Pancreas (tissue), 10 donors: Measurements from ENCODE around the gene C4B. TPM values are rescaled to one million over a fixed set of nuclear protein-coding genes. Genes with fewer than 3 reads are reported as not detected.
A peak's percentile ranks its signal among the peaks of the same experiment; 100 is the strongest.
"Not testable (repeated sequence)": the region's sequence is repeated elsewhere in the genome, so short reads cannot be mapped to it uniquely, and the experiment has no call there.

Source experiments
- ATAC-seq, 4 donors: fragments of 200-7000 bp; cut with Tn5 transposase; one replicate each; pipeline versions ENCODE4 v1.8.0 to v1.9.1; 2020; ENCODE audit warnings: mild to moderate bottlenecking in 4 of 4, moderate library complexity in 4 of 4
- DNase-seq, 6 donors: peaks; one replicate each; pipeline ENCODE4 v3.0.0-alpha.2; 2020
- FAIRE-seq: peaks from 2 replicates; lab custom pipeline; 2012; peaks lifted over from hg19 to GRCh38; lab: Jason Lieb, UNC
- H3K27ac ChIP-seq, 4 donors: fragments of 200-600 bp; sonication (generic); 1 replicate in 3 of 4; 2 replicates in 1 of 4; pipeline versions ENCODE4 v1.5.0 to v1.8.0; 2020
- H3K27me3 ChIP-seq, 4 donors: fragments of 200-600 bp; one replicate each; pipeline ENCODE4 v1.8.0; 2021
- H3K36me3 ChIP-seq, 3 donors: fragments of 200-600 bp; sonication (generic) in 1 of 3; one replicate each; pipeline versions ENCODE4 v1.5.0 to v1.8.0; 2020 to 2021
- H3K4me1 ChIP-seq, 3 donors: fragments of 200-600 bp; one replicate each; pipeline ENCODE4 v1.8.0; 2021
- H3K4me3 ChIP-seq, 4 donors: fragments of 200-600 bp; sonication (generic) in 2 of 4; one replicate each; pipeline versions ENCODE4 v1.5.0 to v1.8.0; 2020 to 2021
- H3K9me3 ChIP-seq, 4 donors: fragments of 200-600 bp; one replicate each; pipeline ENCODE4 v1.8.0; 2021
- WGBS, 2 donors: extraction: QIAGEN DNeasy Blood & Tissue Kit; methylation state at CpG; one replicate each; pipeline ENCODE4 v1.1.7; 2013; 5-methylcytosine and 5-hydroxymethylcytosine counted together
- intact Hi-C, 3 donors: fragments of 100-400 bp; cut with DNase I; formaldehyde crosslinking; loops; one replicate each; pipeline versions ENCODE4 v1.11.1 to v1.14.2; 2022
- polyA plus RNA-seq, 2 donors: library from polyadenylated mRNA; stranded (reverse); fragments of 200-250 nt; gene quantifications; one replicate each; pipeline ENCODE4 v1.2.3, GENCODE V29; 2013
- total RNA-seq, 6 donors: library from RNA; stranded (reverse); fragmentation: NEBNext Ultra II Directional in 4 of 6; extraction: Animal tissue kit (Norgen Biotek cat#: 25700) in 4 of 6; gene quantifications; one replicate each; pipeline versions ENCODE4 v1.2.1 to v1.2.4, GENCODE V29; 2021 to 2023
- donor health status: healthy with polysubstance abuse.
- donor health status: DM: no; HTN: no; CAD: no; lungs with moderate emphysema.
- donor health status: DM: no; HTN: no; CAD: no.
- donor health status: control.
- donor health status: control.
- donor health status: Bipolar disorder and iron deficiency.
- donor health status: DM: yes; HTN: yes; CAD: no.
- donor health status: DM: no; HTN: no; CAD: no.
- donor health status: DM: no; HTN: no; CAD: no.
- donor health status: DM: yes; HTN: yes; CAD: no.

The C4B gene
- total and polyA plus RNA-seq, 8 donors: 15.3 to 665 (median 141) TPM

DNA sequence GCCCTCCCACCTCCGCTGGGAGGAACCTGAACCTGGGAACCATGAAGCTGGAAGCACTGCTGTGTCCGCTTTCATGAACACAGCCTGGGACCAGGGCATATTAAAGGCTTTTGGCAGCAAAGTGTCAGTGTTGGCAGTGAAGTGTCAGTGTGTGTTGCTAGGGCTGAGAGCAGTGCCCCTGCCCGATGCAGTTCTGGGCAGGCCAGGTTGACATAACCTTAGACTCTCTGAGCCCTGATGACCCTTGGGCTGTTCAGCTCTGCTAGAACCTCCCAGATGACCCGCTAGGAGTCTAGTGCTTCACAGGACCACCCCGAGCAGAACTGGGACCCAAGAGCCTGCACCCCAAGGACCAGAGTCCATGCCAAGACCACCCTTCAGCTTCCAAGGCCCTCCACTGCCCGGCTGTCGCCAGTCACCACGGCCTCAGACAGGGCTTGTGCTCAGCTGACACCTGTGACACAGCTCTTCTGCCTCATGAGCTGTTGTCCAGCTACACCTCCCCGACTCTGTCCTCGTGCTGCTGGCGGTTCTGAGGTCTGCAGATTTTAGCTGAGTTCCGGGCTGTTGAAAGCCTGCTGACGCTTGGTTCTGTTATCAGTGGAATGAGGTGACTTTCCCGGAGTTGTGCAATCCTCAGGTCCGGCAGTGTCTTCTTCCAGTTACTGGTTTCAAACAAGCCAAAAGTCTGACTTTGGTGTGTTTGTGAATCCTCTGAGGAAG is 11.9 kb upstream of the C4B start:
- H3K27me3 ChIP-seq, DNase-seq, H3K27ac ChIP-seq, intact Hi-C loops, FAIRE-seq, H3K36me3 ChIP-seq, H3K4me1 ChIP-seq, H3K4me3 ChIP-seq, H3K9me3 ChIP-seq: not testable (repeated sequence)
- ATAC-seq: peak in 3 of 4 donors; percentile 35 to 43 (median 38)
- WGBS, 2 donors: no CpG with 5 or more reads among the region's 15 CpGs

DNA sequence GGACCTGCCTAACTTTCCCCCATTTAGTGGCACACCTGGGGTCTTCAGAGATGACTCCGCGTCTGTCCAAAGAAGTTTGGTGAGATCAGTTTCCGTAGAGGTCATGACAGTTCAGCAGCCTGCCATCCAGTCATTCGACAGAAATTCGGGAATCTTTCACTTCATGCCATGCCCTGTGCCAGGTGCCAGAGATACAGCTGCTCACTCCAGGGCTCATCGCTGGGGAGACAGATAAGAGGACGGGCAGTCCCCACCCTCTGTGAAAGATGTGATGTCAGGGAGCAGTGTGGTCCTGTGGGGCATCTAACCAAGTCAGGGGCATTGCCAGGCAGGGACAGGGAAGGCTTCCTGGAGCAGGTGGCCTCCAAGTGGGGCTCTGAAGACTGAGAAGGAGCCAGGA is 11.3 kb upstream of the C4B start:
- DNase-seq, H3K27ac ChIP-seq, H3K36me3 ChIP-seq, intact Hi-C loops, FAIRE-seq, H3K9me3 ChIP-seq, H3K4me1 ChIP-seq, H3K27me3 ChIP-seq, H3K4me3 ChIP-seq, ATAC-seq: not testable (repeated sequence)
- no CpG with 5 or more reads among the region's 7 CpGs for whole genome bisulfite sequencing, 2 donors

DNA sequence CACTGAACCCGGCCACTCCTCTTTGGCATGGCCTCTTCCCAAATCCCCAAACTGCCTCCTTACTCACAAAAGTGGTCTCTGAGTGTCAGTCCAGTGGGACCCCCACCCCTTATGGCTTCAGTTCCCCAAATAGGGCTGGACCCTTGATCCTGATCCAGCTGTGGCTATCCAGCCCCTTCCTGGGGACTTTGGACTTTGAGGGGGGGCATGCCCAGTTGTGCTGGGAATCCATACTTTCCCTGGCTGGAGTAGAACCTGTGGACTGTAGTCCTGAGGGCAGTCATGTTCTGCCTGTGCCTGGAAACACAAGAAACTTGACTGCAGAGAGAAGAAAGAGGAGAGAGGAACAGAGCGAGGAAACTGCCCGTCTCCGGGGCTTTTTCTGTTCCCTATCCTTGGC is 10.2 kb upstream of the C4B start:
- H3K4me1 ChIP-seq, FAIRE-seq, H3K27ac ChIP-seq, H3K4me3 ChIP-seq, H3K9me3 ChIP-seq, ATAC-seq, H3K36me3 ChIP-seq, H3K27me3 ChIP-seq, intact Hi-C loops: not testable (repeated sequence)
- DNase-seq: peak in 3 of 6 donors; percentile 1 to 9 (median 3)
- 76 to 81% methylated on average over 3 of the region's 4 CpGs for WGBS, 2 donors

DNA sequence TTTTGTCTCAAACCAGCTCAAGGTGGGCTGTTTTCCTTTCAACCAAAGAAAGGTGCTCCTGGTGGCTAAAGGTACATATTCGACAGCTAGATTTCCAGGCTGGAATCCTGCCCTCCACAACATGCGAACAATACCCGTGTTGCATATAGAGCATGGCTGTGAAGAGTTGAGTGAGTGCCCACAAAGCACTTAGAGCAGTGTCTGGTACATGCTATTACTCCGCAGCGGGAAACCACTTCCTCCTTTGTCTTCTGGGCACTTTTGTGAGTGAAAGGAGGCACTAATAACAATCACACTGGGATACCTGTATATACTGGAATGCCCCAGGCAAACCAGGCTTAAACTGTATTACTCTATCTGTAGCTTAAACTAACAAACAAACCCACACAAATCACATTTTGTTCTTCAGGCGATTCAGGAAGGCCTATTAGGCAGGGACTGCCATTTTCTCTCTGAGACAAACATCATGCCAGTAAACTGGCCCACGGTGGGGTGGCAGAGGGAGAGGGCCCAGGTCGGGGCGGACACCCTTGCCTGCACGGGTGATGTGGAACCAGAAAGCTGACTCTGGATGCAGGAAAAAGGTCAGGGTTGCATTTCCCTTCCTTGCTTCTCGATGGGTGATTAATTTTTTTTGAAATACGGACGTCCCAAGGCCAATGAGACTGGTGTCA is 9.6 kb upstream of the C4B start:
- H3K27ac ChIP-seq, H3K36me3 ChIP-seq, intact Hi-C loops, H3K9me3 ChIP-seq, H3K4me3 ChIP-seq, H3K27me3 ChIP-seq, FAIRE-seq, H3K4me1 ChIP-seq: not testable (repeated sequence)
- WGBS, 2 donors: 47 to 59% methylated on average over 9 of the region's 13 CpGs
- DNase-seq (peak in 2 of 6 donors; percentile 14 to 15), ATAC-seq (peak in 2 of 4 donors; percentile 7 to 12)

DNA sequence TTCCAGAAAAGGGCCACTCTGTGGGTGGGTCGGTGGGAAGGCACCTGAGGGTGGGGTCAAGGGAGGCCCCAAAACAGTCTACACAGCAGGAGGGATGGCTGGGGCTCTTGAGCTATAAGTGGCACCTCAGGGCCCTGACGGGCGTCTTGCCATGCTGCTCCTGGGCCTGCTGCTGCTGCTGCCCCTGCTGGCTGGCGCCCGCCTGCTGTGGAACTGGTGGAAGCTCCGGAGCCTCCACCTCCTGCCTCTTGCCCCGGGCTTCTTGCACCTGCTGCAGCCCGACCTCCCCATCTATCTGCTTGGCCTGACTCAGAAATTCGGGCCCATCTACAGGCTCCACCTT is 9.1 kb upstream of the C4B start:
- FAIRE-seq, ATAC-seq, intact Hi-C loops, H3K9me3 ChIP-seq, H3K27me3 ChIP-seq, H3K36me3 ChIP-seq, H3K4me1 ChIP-seq, H3K4me3 ChIP-seq, H3K27ac ChIP-seq: not testable (repeated sequence)
- DNase-seq: peak in 3 of 6 donors; percentile 3 to 36 (median 26)
- 56 to 61% methylated on average over 8 of the region's 9 CpGs for WGBS, 2 donors

DNA sequence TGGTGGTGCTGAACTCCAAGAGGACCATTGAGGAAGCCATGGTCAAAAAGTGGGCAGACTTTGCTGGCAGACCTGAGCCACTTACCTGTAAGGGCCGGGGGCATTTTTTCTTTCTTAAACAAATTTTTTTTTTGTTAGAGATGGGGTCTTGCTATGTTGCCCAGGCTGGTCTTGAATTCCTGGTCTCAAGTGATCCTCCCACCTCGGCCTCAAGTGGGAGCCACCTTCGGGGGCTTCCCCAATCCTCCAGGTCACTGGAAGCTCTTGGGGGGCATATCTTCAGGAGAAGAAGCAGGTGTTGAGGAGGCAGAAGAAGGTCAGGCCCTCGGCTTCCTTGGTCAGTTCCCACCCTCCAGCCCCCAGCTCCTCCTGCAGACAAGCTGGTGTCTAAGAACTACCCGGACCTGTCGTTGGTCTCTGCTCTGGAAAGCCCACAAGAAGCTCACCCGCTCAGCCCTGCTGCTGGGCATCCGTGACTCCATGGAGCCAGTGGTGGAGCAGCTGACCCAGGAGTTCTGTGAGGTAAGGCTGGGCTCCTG is 8.5 kb upstream of the C4B start:
- H3K27me3 ChIP-seq, FAIRE-seq, H3K36me3 ChIP-seq, intact Hi-C loops, H3K4me1 ChIP-seq, H3K4me3 ChIP-seq, H3K27ac ChIP-seq, H3K9me3 ChIP-seq, ATAC-seq: not testable (repeated sequence)
- peak in 3 of 6 donors; percentile 0 to 39 (median 20) for DNase-seq
- WGBS, 2 donors: 44 to 61% methylated on average over 8 of the region's 8 CpGs

DNA sequence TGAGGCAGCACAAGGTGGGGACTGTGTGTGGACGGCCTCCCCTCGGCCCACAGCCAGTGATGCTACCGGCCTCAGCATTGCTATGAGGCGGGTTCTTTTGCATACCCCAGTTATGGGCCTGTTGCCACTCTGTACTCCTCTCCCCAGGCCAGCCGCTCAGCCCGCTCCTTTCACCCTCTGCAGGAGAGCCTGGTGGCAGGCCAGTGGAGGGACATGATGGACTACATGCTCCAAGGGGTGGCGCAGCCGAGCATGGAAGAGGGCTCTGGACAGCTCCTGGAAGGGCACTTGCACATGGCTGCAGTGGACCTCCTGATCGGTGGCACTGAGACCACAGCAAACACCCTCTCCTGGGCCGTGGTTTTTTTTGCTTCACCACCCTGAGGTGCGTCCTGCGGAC is 7.5 kb upstream of the C4B start:
- H3K27ac ChIP-seq, H3K36me3 ChIP-seq, intact Hi-C loops, FAIRE-seq, H3K9me3 ChIP-seq, H3K27me3 ChIP-seq, H3K4me1 ChIP-seq, H3K4me3 ChIP-seq, ATAC-seq: not testable (repeated sequence)
- 58 to 67% methylated on average over 11 to 12 of the region's 12 CpGs for WGBS, 2 donors
- peak in 3 of 6 donors; percentile 2 to 32 (median 24) for DNase-seq

DNA sequence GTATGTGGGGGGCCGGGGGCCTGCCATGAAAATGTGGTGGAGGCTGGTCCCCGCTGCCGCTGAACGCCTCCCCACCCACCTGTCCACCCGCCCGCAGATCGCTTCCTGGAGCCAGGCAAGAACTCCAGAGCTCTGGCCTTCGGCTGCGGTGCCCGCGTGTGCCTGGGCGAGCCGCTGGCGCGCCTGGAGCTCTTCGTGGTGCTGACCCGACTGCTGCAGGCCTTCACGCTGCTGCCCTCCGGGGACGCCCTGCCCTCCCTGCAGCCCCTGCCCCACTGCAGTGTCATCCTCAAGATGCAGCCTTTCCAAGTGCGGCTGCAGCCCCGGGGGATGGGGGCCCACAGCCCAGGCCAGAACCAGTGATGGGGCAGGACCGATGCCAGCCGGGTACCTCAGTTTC is 6.6 kb upstream of the C4B start:
- intact Hi-C loops, H3K27ac ChIP-seq, H3K9me3 ChIP-seq, H3K36me3 ChIP-seq, H3K4me1 ChIP-seq, H3K4me3 ChIP-seq, ATAC-seq, FAIRE-seq, H3K27me3 ChIP-seq: not testable (repeated sequence)
- WGBS, 2 donors: no CpG with 5 or more reads among the region's 24 CpGs
- DNase-seq: peak in 1 of 6 donors; percentile 8

DNA sequence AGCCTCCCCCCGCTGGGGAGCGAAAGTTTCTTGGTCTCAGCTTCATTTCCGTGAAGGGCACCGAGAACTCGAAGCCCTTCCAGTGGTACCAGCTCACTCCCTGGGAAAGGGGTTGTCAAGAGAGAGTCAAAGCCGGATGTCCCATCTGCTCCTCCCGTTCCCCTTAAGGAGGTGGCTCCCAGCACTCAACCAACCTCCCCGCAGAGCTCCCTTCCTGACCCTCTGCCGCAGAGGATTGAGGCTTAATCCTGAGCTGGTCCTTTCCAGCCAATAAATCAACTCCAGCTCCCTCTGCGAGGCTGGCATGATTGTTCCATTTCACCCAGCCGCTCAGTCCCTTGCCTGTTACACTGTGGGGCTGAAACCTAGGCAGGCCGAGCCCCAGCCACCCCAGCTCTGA is 6.0 kb upstream of the C4B start:
- intact Hi-C loops, H3K36me3 ChIP-seq, H3K27me3 ChIP-seq, H3K4me3 ChIP-seq, H3K27ac ChIP-seq, ATAC-seq, H3K9me3 ChIP-seq, FAIRE-seq, H3K4me1 ChIP-seq: not testable (repeated sequence)
- 38 to 66% methylated on average over 5 to 7 of the region's 12 CpGs for WGBS, 2 donors
- DNase-seq: peak in 2 of 6 donors; percentile 2 to 15

DNA sequence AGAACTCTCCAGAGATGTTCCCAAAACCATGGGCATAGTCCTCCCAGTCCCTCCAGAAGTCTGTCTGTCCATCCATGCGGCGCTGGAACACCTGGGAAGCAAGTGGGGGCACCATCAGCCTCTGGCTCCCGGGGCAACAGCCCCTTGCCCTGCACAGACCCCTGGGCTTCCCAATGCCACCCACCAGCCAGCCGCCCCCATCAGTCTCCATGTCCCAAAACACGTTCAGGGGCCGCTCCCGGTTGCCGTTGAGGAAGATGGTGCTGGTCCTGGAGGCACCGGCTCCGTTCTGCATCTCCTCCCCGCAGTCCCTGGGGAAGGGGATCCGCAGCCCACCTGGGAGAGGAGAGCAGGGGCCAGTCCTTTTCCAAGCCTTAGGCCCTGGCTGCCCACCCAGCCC is 5.1 kb upstream of the C4B start:
- intact Hi-C loops, H3K4me3 ChIP-seq, H3K9me3 ChIP-seq, ATAC-seq, FAIRE-seq, H3K36me3 ChIP-seq, H3K27me3 ChIP-seq, H3K4me1 ChIP-seq, H3K27ac ChIP-seq: not testable (repeated sequence)
- 58 to 65% methylated on average over 5 to 11 of the region's 12 CpGs for WGBS, 2 donors
- DNase-seq: peak in 3 of 6 donors; percentile 7 to 20 (median 13)

DNA sequence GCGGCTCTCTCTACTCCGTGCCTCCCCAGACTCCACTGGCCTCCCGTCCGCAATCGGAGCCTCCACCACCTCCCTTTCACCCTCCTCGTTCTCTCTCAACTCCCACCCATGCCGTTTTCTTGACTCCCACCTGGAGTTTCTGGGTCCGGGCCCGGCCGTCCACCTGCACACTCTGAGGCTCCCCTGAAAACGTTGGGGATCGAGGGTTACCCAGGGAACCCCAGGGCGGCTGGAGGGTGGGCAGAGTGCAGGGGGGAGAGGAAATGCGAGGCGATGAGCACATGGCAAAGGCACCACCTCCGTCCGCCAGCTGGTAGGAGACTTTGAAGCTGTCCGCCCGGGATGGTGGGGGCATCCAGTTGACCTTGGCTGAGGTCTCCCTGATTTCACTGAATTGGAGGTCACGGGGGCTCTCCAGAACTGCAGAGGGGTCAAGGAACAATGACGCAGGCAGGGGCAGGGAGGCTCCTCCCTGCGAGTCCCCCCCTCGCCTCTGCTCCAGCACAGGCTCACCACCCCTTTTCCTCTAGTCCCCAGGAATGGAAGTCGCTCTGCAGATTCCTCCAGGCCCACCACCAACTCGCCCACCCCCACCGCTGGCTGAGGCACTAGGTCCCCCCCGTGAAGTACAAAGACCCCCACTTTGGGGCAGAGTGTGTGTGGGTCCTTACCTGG is 3.6 kb upstream of the C4B start:
- H3K4me1 ChIP-seq, ATAC-seq, FAIRE-seq, H3K4me3 ChIP-seq, intact Hi-C loops, H3K9me3 ChIP-seq, H3K27ac ChIP-seq, H3K27me3 ChIP-seq, H3K36me3 ChIP-seq: not testable (repeated sequence)
- DNase-seq: peak in 3 of 6 donors; percentile 6 to 41 (median 28)
- 50 to 67% methylated on average over 14 to 17 of the region's 27 CpGs for WGBS, 2 donors
